Adrenal gland (tissue), 12 donors: ENCODE measurements around the gene CD53. TPM values are rescaled to one million over a fixed set of nuclear protein-coding genes. Genes with fewer than 3 reads are reported as not detected.

Experiments used
- DNase-seq, 7 donors: peaks; one replicate each; pipeline ENCODE4 v3.0.0-alpha.2; 2019 to 2020
- H3K27ac ChIP-seq, 5 donors: fragments of 200-600 bp; sonication (generic) in 4 of 5; 1 replicate in 3 of 5; 2 replicates in 2 of 5; pipeline versions ENCODE4 v1.5.1 to v1.8.0; 2016 to 2020; ENCODE audit warnings: mild to moderate bottlenecking in 1 of 5
- H3K27me3 ChIP-seq: fragments of 200-600 bp; 2 replicates; pipeline ENCODE4 v1.8.0; 2021
- H3K36me3 ChIP-seq, 2 donors: fragments of 200-600 bp; replicated peaks in 1 of 2; 1 replicate in 1 of 2; 2 replicates in 1 of 2; pipeline versions ENCODE4 v1.5.1 to v1.8.0; 2018 to 2022
- H3K4me1 ChIP-seq, 2 donors: fragments of 200-600 bp; replicated peaks in 1 of 2; 1 replicate in 1 of 2; 2 replicates in 1 of 2; pipeline versions ENCODE4 v1.5.1 to v1.8.0; 2018 to 2021
- H3K4me3 ChIP-seq, 4 donors: fragments of 200-600 bp; sonication (generic) in 3 of 4; one replicate each; pipeline ENCODE4 v1.5.1; 2016 to 2018
- H3K9me3 ChIP-seq, 3 donors: fragments of 200-600 bp; sonication (generic) in 1 of 3; replicated peaks in 1 of 3; 1 replicate in 2 of 3; 2 replicates in 1 of 3; pipeline versions ENCODE4 v1.5.1 to v1.8.0; 2016 to 2021
- CTCF ChIP-seq, 6 experiments: fragments of 450-650 bp in 4 of 6; fragments of 200-600 bp in 2 of 6; sonication (generic) in 1 of 6; IDR thresholded peaks; 1 replicate in 5 of 6; 2 replicates in 1 of 6; pipeline versions ENCODE4 v1.5.1 to v1.8.0; 2016 to 2021; ENCODE audit warnings: antibody characterized with exemption in 6 of 6, mild to moderate bottlenecking in 2 of 6, moderate library complexity in 1 of 6
- POLR2A ChIP-seq, 2 donors: fragments of 450-650 bp; IDR thresholded peaks; one replicate each; pipeline ENCODE4 v1.6.1; 2017; ENCODE audit warnings: antibody characterized with exemption in 2 of 2, mild to moderate bottlenecking in 2 of 2, moderate library complexity in 1 of 2
- WGBS, 4 donors: extraction: QIAGEN DNeasy Blood & Tissue Kit in 2 of 4; methylation state at CpG; one replicate each; pipeline versions ENCODE4 v1.1.5 to v1.1.7; 2013 to 2017; 5-methylcytosine and 5-hydroxymethylcytosine counted together
- intact Hi-C, 2 donors: fragments of 100-400 bp; cut with DNase I; formaldehyde crosslinking; loops; one replicate each; pipeline versions ENCODE4 v1.14.1 to v1.15.0; 2022 to 2023
- polyA plus RNA-seq, 3 donors: library from polyadenylated mRNA; stranded (reverse); fragments of 200-250 nt in 2 of 3; fragments of 350-450 nt in 1 of 3; fragmentation: Illumina TruSeq in 1 of 3; extraction: RNeasy Lipid Tissue Mini Kit (QIAGEN cat#74804) in 1 of 3; gene quantifications; one replicate each; pipeline ENCODE4 v1.2.3, GENCODE V29; 2013 to 2014
- total RNA-seq, 9 donors: library from RNA; depleted of rRNA in 4 of 9; stranded (reverse); fragments of >200 nt in 4 of 9; fragments of 120-200 nt in 1 of 9; fragmentation: NEBNext Ultra II Directional in 1 of 9; extraction: Animal tissue kit (Norgen Biotek cat#: 25700) in 1 of 9; gene quantifications; one replicate each; pipeline versions ENCODE4 v1.1.0 to v1.2.4, GENCODE V29; 2013 to 2023
- donor health status: healthy with polysubstance abuse.
- donor health status: Bipolar disorder and iron deficiency.
- donor health status: DM: yes; HTN: yes; CAD: no.
- donor health status: DM: no; HTN: no; CAD: no.
- donor health status: DM: no; HTN: no; CAD: no.
- donor health status: DM: yes; HTN: yes; CAD: no.

Gene CD53
- total and polyA plus RNA-seq, 12 donors: 6.8 to 99.1 (median 37.9) TPM

DNA sequence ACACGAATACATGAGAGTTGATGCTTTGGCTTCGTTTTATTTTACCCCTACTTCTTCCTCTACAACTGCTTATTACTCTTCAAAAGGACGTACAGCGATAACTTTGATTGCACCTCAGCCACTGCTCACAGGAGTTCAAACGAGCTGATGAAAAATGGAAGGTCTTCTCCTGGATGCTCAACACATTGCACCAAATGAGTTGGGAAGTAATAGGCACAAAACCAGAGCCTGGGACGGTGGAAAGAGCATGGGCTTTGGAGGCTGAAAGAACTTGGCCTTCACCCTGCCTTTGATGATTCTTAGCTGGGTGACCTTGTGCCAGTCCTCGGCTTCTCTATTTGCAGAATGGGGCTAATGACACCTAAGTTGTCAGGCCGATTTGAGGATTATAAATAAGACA lies 4.8 kb downstream of the CD53 start:
- intact Hi-C loops: no loop called here
- no peak overlapping the region for H3K27ac ChIP-seq
- H3K27me3 ChIP-seq: no peaks in the 10 kb centered on the region
- no peak overlapping the region for H3K4me3 ChIP-seq
- H3K4me1 ChIP-seq: peaks cover 0 to 5% of the 10 kb centered on the region in 2 donors
- H3K36me3 ChIP-seq: no peaks in the 10 kb centered on the region
- DNase-seq: no peak
- no peak for TF ChIP-seq CTCF (IDR thresholded peaks at IDR 0.05)
- TF ChIP-seq POLR2A (IDR thresholded peaks at IDR 0.05): no peak
- WGBS, 4 donors: 62 to 73% (median 68%) methylated on average over 8 of the region's 8 CpGs
- no peaks in the 10 kb centered on the region for H3K9me3 ChIP-seq

- TF ChIP-seq POLR2A (IDR thresholded peaks at IDR 0.05) (no peak), CTCF (IDR thresholded peaks at IDR 0.05) (no peak)
- Histone ChIP-seq H3K9me3 (no peaks in the 10 kb centered on the region), H3K4me3 (no peak overlapping the region), H3K27me3 (no peaks in the 10 kb centered on the region), H3K4me1 (peaks cover 0 to 5% of the 10 kb centered on the region in 2 donors), H3K36me3 (no peaks in the 10 kb centered on the region), H3K27ac (no peak overlapping the region)
- WGBS, 4 donors: 75 to 85% (median 81%) methylated on average over 2 of the region's 2 CpGs
- no peak for DNase-seq
- intact Hi-C loops: no loop called here
Measured at GRCh38 chr1:110878591-110878990, 5.6 kb downstream of the CD53 start.

DNA sequence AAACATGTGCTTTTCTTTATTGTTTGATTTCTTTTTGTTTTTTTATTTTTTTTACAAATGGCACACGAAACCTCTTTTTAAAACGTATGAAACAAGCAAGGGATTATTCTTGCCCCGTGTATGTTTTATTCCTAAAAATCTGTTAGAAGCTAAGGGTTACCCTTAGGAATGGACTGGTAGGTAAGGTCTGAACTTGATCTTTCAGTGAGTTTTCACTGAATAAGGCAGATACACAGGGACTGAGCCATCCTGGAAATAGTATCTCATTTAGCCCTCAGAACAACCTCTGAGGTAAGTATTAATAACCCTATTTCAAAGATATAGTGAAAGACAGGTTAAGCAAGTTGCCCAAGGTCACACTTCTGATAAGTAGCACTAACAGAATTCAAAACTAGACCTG lies 6.0 kb downstream of the CD53 start:
- no peaks in the 10 kb centered on the region for H3K27me3 ChIP-seq
- H3K9me3 ChIP-seq: no peaks in the 10 kb centered on the region
- no peaks in the 10 kb centered on the region for H3K36me3 ChIP-seq
- intact Hi-C loops: no loop called here
- no peak overlapping the region for H3K27ac ChIP-seq
- TF ChIP-seq CTCF (IDR thresholded peaks at IDR 0.05) (no peak), POLR2A (IDR thresholded peaks at IDR 0.05) (no peak)
- no peak overlapping the region for H3K4me3 ChIP-seq
- no peak for DNase-seq
- WGBS, 4 donors: 75 to 90% (median 81%) methylated on average over 3 of the region's 3 CpGs
- peaks cover 0 to 5% of the 10 kb centered on the region in 2 donors for H3K4me1 ChIP-seq

GRCh38 chr1:110879758-110880606 lies 7.0 kb downstream of the CD53 start:
- WGBS, 4 donors: 35 to 55% (median 40%) methylated on average over 7 of the region's 7 CpGs
- H3K4me1 ChIP-seq: peaks cover 0 to 5% of the 10 kb centered on the region in 2 donors

More at GRCh38 chr1:110879758-110880606, 7.0 kb downstream of the CD53 start:
- peak in 3 of 7 donors; percentile 9 to 18 (median 17) for DNase-seq
- no peak overlapping the region for H3K4me3 ChIP-seq
- H3K27me3 ChIP-seq: no peaks in the 10 kb centered on the region
- H3K9me3 ChIP-seq: no peaks in the 10 kb centered on the region
- H3K36me3 ChIP-seq: no peaks in the 10 kb centered on the region
- H3K27ac ChIP-seq: peak overlapping the region in 1 of 5 donors; percentile 50
- TF ChIP-seq CTCF (IDR thresholded peaks at IDR 0.05) (no peak), POLR2A (IDR thresholded peaks at IDR 0.05) (no peak)
- intact Hi-C loops: no loop called here
